Loucy (cell line): ENCODE results near the gene GARIN5B.

ENCODE experiments used
- EZH2phosphoT487 ChIP-seq: fragments of 200-600 bp; IDR thresholded peaks from 2 replicates; pipeline ENCODE4 v1.6.1; 2018; ENCODE audit warnings: antibody characterized with exemption, mild to moderate bottlenecking, moderate library complexity, borderline replicate concordance
- TF ChIP-seq, protein P1 (sequence below): fragments of 200-600 bp; sonication (generic); conservative IDR thresholded peaks from 2 replicates; pipeline ENCODE4 v1.5.1; 2014; ENCODE audit warnings: mild to moderate bottlenecking, antibody characterized with exemption, low read length

DNA sequence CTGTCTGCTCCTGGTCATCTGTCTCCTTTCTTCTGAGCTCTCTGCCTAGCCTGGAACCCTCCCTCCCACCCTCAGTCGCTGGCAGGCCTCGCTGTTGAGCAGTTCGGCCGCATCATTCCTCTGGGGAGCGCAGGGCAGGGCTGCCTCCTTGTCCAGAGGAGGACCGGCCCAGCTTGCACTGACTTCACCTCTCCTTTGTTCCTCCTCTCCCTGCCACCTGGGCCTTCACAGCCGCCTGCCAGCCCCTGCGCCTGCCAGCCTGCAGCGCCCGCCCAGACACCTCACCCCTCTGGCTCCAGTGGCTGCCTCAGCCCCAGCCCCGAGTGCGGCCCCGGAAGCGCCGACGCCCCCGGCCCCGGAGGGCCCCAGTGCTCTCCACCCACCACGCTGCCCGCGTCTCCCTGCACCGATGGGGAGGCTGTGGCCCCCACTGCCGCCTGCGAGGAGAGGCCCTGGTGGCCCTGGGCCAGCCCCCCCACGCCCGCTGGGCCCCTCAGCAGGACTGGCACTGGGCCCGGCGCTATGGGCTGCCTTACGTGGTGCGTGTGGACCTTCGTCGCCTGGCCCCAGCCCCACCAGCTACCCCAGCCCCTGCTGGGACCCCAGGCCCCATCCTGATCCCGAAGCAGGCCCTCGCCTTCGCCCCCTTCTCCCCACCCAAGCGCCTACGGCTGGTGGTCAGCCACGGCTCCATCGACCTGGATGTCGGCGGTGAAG is 16.2 kb downstream of the GARIN5B start:
- TF ChIP-seq, protein P1, sequence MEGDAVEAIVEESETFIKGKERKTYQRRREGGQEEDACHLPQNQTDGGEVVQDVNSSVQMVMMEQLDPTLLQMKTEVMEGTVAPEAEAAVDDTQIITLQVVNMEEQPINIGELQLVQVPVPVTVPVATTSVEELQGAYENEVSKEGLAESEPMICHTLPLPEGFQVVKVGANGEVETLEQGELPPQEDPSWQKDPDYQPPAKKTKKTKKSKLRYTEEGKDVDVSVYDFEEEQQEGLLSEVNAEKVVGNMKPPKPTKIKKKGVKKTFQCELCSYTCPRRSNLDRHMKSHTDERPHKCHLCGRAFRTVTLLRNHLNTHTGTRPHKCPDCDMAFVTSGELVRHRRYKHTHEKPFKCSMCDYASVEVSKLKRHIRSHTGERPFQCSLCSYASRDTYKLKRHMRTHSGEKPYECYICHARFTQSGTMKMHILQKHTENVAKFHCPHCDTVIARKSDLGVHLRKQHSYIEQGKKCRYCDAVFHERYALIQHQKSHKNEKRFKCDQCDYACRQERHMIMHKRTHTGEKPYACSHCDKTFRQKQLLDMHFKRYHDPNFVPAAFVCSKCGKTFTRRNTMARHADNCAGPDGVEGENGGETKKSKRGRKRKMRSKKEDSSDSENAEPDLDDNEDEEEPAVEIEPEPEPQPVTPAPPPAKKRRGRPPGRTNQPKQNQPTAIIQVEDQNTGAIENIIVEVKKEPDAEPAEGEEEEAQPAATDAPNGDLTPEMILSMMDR = no peak
- no peak for TF ChIP-seq EZH2phosphoT487
